HCT116 (cell line): ENCODE measurements around the gene PCMT1. TPM values are rescaled to one million over a fixed set of nuclear protein-coding genes. Genes with fewer than 3 reads are reported as not detected.
A peak's percentile ranks its signal among the peaks of the same experiment; 100 is the strongest.

Source experiments
- ATAC-seq: fragments of 200-7000 bp; cut with Tn5 transposase; 2 replicates; pipeline ENCODE4 v1.9.1; 2020; ENCODE audit warnings: mild to moderate bottlenecking, moderate library complexity
- BruUV-seq: library from RNA; stranded (reverse); fragments of 400-500 nt; replicated peaks from 2 replicates; lab custom pipeline; 2021; lab: Mats Ljungman, UMichigan
- CTCF ChIA-PET: fragments of 300-600 bp; sonication (Branson Sonifier 250); formaldehyde crosslinking; loops from one replicate; lab custom pipeline; 2021; ENCODE audit warnings: antibody characterized with exemption; lab: Charles Lee
- POLR2A ChIA-PET: fragments of 300-600, 350-600 bp; sonication (Branson Sonifier 250); formaldehyde crosslinking; loops from one replicate; lab custom pipeline; 2021; ENCODE audit warnings: antibody characterized with exemption; lab: Charles Lee
- RAD21 ChIA-PET, 2 experiments: fragments of 300-600 bp; sonication (Branson Sonifier 250); formaldehyde crosslinking; loops; one replicate each; lab custom pipeline; 2023; ENCODE audit warnings: low total read pairs in 2 of 2; ENCODE audit not compliant: uncharacterized antibody in 2 of 2, unreplicated experiment in 2 of 2, low non-redundant PET in 1 of 2; lab: Charles Lee
- DNase-seq: peaks from one replicate; pipeline ENCODE4 v3.0.0-alpha.2; 2010; ENCODE audit warnings: low read depth, low spot score
- H2AFZ ChIP-seq: fragments of 200-600 bp; shearing (Covaris generic), sonication (generic); 2 replicates; pipeline ENCODE4 v1.6.1; 2017; ENCODE audit warnings: low read depth, mixed run types, mixed read lengths, antibody characterized with exemption, low read length; ENCODE audit not compliant: poor library complexity, severe bottlenecking
- H3K27ac ChIP-seq: 2 replicates; pipeline ENCODE4 v1.5.1; 2012; ENCODE audit warnings: low read depth, low read length
- H3K27me3 ChIP-seq: fragments of 200-600 bp; sonication (generic); 2 replicates; pipeline ENCODE4 v1.6.1; 2016; ENCODE audit warnings: mixed run types, low read length, mixed read lengths; ENCODE audit not compliant: insufficient read depth
- H3K36me3 ChIP-seq, 2 experiments: fragments of 200-500 bp in 1 of 2; fragments of 200-600 bp in 1 of 2; sonication (Bioruptor generic) in 1 of 2; sonication (generic) in 1 of 2; 2 replicates each; pipeline versions ENCODE4 v1.5.1 to v1.6.1; 2014 to 2016; ENCODE audit warnings: low read length in 2 of 2, inconsistent platforms in 1 of 2, mixed read lengths in 1 of 2, mixed run types in 1 of 2; ENCODE audit not compliant: insufficient read depth in 2 of 2, control insufficient read depth in 1 of 2
- H3K4me1 ChIP-seq, 2 experiments: fragments of 200-600 bp in 1 of 2; sonication (generic) in 1 of 2; 2 replicates each; pipeline versions ENCODE4 v1.5.1 to v1.6.1; 2012 to 2017; ENCODE audit warnings: low read length in 2 of 2, inconsistent platforms in 1 of 2, mild to moderate bottlenecking in 1 of 2, mixed read lengths in 1 of 2, mixed run types in 1 of 2, moderate library complexity in 1 of 2; ENCODE audit not compliant: insufficient read depth in 2 of 2, control insufficient read depth in 1 of 2
- H3K4me2 ChIP-seq: fragments of 200-600 bp; sonication (generic); 2 replicates; pipeline ENCODE4 v1.6.1; 2017; ENCODE audit warnings: mixed run types, low read length, mixed read lengths
- H3K4me3 ChIP-seq, 2 experiments: fragments of 200-600 bp in 1 of 2; sonication (generic) in 1 of 2; replicated peaks in 1 of 2; 2 replicates each; pipeline ENCODE4 v1.5.1; 2011 to 2016; ENCODE audit warnings: low read length in 2 of 2, control low read depth in 1 of 2, low read depth in 1 of 2, mild to moderate bottlenecking in 1 of 2, mixed read lengths in 1 of 2, mixed run types in 1 of 2
- H3K79me2 ChIP-seq: fragments of 200-600 bp; sonication (generic); 2 replicates; pipeline ENCODE4 v1.6.1; 2017; ENCODE audit warnings: mild to moderate bottlenecking, mixed run types, low read length, moderate library complexity, mixed read lengths; ENCODE audit not compliant: insufficient read depth
- H3K9ac ChIP-seq: fragments of 200-600 bp; sonication (generic); 2 replicates; pipeline ENCODE4 v1.6.1; 2016; ENCODE audit warnings: low read length, mixed read lengths
- H3K9me2 ChIP-seq: fragments of 200-600 bp; sonication (generic), shearing (Covaris generic); 2 replicates; pipeline ENCODE4 v1.6.1; 2017; ENCODE audit warnings: mixed run types, mild to moderate bottlenecking, moderate library complexity; ENCODE audit not compliant: insufficient read depth
- H3K9me3 ChIP-seq, 2 experiments: fragments of 200-500 bp in 1 of 2; fragments of 200-600 bp in 1 of 2; sonication (Bioruptor generic) in 1 of 2; sonication (generic) in 1 of 2; 2 replicates each; pipeline ENCODE4 v1.6.1; 2014 to 2017; ENCODE audit warnings: low read length in 2 of 2, mixed read lengths in 2 of 2, inconsistent platforms in 1 of 2, low read depth in 1 of 2, mild to moderate bottlenecking in 1 of 2, mixed run types in 1 of 2, moderate library complexity in 1 of 2; ENCODE audit not compliant: control insufficient read depth in 1 of 2, insufficient read depth in 1 of 2
- H4K20me1 ChIP-seq: fragments of 200-600 bp; sonication (generic), shearing (Covaris generic); 2 replicates; pipeline ENCODE4 v1.6.1; 2017; ENCODE audit warnings: mixed run types, mild to moderate bottlenecking, moderate library complexity; ENCODE audit not compliant: insufficient read depth
- CBX3 ChIP-seq: IDR thresholded peaks from 2 replicates; pipeline ENCODE4 v1.6.1; 2012; ENCODE audit warnings: low read depth
- EZH2phosphoT487 ChIP-seq: fragments of 200-600 bp; IDR thresholded peaks from 2 replicates; pipeline ENCODE4 v1.6.1; 2018; ENCODE audit warnings: antibody characterized with exemption, borderline replicate concordance
- FOSL1 ChIP-seq: IDR thresholded peaks from 2 replicates; pipeline ENCODE4 v1.6.1; 2012; ENCODE audit warnings: low read depth
- JUND ChIP-seq: IDR thresholded peaks from 2 replicates; pipeline ENCODE4 v1.6.1; 2012
- POLR2AphosphoS5 ChIP-seq: IDR thresholded peaks from 2 replicates; pipeline ENCODE4 v1.6.1; 2011; ENCODE audit warnings: mild to moderate bottlenecking, low read depth, low read length, moderate library complexity
- RAD21 ChIP-seq: IDR thresholded peaks from 2 replicates; pipeline ENCODE4 v1.6.1; 2012; ENCODE audit warnings: low read depth, mild to moderate bottlenecking
- SP1 ChIP-seq: IDR thresholded peaks from 2 replicates; pipeline ENCODE4 v1.6.1; 2012; ENCODE audit warnings: low read depth
- SRF ChIP-seq: IDR thresholded peaks from 2 replicates; pipeline ENCODE4 v1.6.1; 2012; ENCODE audit warnings: low read depth
- TCF7L2 ChIP-seq: IDR thresholded peaks from 2 replicates; pipeline ENCODE4 v1.7.0; 2011; ENCODE audit warnings: borderline replicate concordance, inconsistent platforms; ENCODE audit not compliant: insufficient read depth, insufficient read length; ENCODE audit errors: extremely low read depth
- YY1 ChIP-seq: IDR thresholded peaks from 2 replicates; pipeline ENCODE4 v1.6.1; 2011; ENCODE audit warnings: low read length, low read depth, moderate library complexity, mild to moderate bottlenecking; ENCODE audit not compliant: insufficient replicate concordance; ENCODE audit errors: extremely low read depth
- ZFX ChIP-seq: fragments of 450-650 bp; IDR thresholded peaks from 2 replicates; pipeline ENCODE4 v1.6.1; 2017
- ZNF274 ChIP-seq: fragments of 200-500 bp; sonication (Bioruptor generic); IDR thresholded peaks from 2 replicates; pipeline ENCODE4 v1.6.1; 2014; ENCODE audit warnings: mild to moderate bottlenecking, low read depth, low read length, inconsistent platforms
- intact Hi-C: fragments of 100-400 bp; cut with micrococcal nuclease; formaldehyde crosslinking; loops from 2 replicates; pipeline ENCODE4 v1.10.0; 2022
- total RNA-seq: library from RNA; stranded (reverse); gene quantifications from one replicate; pipeline ENCODE4 v1.2.1, GENCODE V29; 2021; ENCODE audit not compliant: unreplicated experiment
- TF ChIP-seq, protein P1 (sequence below): IDR thresholded peaks from 2 replicates; pipeline ENCODE4 v1.6.1; 2011; ENCODE audit warnings: mild to moderate bottlenecking, low read length, moderate library complexity; ENCODE audit not compliant: insufficient replicate concordance; ENCODE audit errors: extremely low read depth
- TF ChIP-seq, protein P2 (sequence below), 3 experiments: fragments of 200-600 bp in 1 of 3; sonication (generic) in 1 of 3; IDR thresholded peaks in 2 of 3; conservative IDR thresholded peaks in 1 of 3; 2 replicates each; pipeline ENCODE4 v1.5.1; 2012 to 2017; ENCODE audit warnings: low read depth in 2 of 3, low read length in 2 of 3, antibody characterized with exemption in 1 of 3, borderline replicate concordance in 1 of 3, control low read depth in 1 of 3, mild to moderate bottlenecking in 1 of 3, mixed read lengths in 1 of 3, mixed run types in 1 of 3, moderate library complexity in 1 of 3; ENCODE audit not compliant: insufficient read depth in 1 of 3
- TF ChIP-seq, protein P3 (sequence below): IDR thresholded peaks from 2 replicates; pipeline ENCODE4 v1.6.1; 2012
- TF ChIP-seq, protein P4 (sequence below): IDR thresholded peaks from 2 replicates; pipeline ENCODE4 v1.6.1; 2012; ENCODE audit warnings: low read depth

Gene PCMT1
- total RNA-seq, 1 experiment from 2014 or later, result 86.9 TPM

DNA sequence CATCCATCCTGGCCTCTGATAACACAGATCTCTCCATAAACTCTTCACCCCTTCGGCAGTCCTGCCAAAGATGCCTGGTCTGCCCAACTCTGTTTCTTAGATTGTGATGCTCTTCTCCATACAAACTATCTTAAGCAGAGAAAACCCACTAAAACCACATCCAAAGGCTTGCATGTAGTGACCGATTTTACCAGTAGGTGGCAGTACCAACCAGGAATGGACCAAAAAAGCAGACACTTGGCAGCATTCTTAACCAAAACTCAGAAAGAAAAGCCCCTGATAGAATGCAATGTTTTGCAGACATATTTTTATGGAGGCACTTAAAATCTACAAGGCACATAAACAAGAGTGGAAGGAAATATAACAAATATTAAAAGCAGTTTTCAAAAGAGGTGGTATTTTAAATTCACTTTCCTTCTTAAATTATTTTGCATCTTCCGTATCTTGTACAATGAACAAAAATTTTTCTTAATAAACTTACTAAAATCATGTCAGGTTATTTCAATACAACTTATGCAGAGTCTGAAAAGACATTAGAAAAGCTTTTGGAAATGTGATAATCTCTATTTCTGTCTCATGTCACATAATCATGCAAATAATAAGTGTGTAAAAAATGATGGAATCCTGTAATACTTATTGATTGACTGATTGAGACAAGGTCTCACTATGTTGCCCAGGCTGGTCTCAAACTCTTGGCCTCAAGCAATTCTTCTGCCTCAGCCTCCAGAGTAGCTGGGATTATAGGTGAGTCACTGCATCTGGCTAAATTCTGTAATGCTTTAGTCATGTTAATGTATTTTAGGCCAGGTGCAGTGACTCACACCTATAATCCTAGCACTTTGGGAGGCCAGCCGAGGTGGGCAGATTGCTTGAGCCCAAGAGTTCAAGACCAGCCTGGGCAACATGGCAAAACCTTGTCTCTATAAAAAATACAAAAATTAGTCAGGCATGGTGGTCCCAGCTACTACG, 85.3 kb downstream of the PCMT1 start:
- Histone ChIP-seq H3K4me3 (no peak overlapping the region; a peak in 1 of 4 replicates), H2AFZ (no peak overlapping the region), H3K9me2 (no peaks in the 10 kb centered on the region), H4K20me1 (no peaks in the 10 kb centered on the region), H3K36me3 (no peaks in the 10 kb centered on the region), H3K27ac (peak overlapping the region; percentile 39; the same call in 1 of the 2 replicates), H3K4me2 (peak overlapping the region; percentile 52), H3K9me3 (no peaks in the 10 kb centered on the region), H3K4me1 (peaks cover 11 to 15% of the 10 kb centered on the region in 2 experiments), H3K79me2 (no peaks in the 10 kb centered on the region), H3K9ac (no peak overlapping the region), H3K27me3 (no peaks in the 10 kb centered on the region)
- no TSS peak for BruUV-seq
- ChIA-PET CTCF (interaction anchor here (0.7 to 3.0 kb wide), 6 partner anchors 11 to 980 kb away, joined by 3 to 13 read pairs (median 4); no protein-coding TSS in a partner anchor), RAD21 (interaction anchor here in 1 of 2 experiments (0.6 to 0.8 kb wide), 2 partner anchors 9 to 25 kb away, joined by 3 read pairs; no protein-coding TSS in a partner anchor), POLR2A (no interaction called here)
- intact Hi-C loops, result loop anchor here (1.0 to 5.0 kb wide), 3 partner anchors 30 to 183 kb away; partner anchors contain the start of gene LRP11
- ATAC-seq (peak; percentile 90), DNase-seq (peak; percentile 72)
- TF ChIP-seq FOSL1 (peak; percentile 85), SP1 (peak; percentile 65), ZFX (no peak), TCF7L2 (no peak), POLR2AphosphoS5 (peak; percentile 5; the same call in 1 of the 2 replicates), ZNF274 (no peak), RAD21 (peak; percentile 88), YY1 (peak; percentile 44), EZH2phosphoT487 (no peak), JUND (peak; percentile 86), CBX3 (peak; percentile 79; the same call in 1 of the 2 replicates), SRF (0 out of 2 replicates have a peak, but pooled peaks have one; percentile 22)
- TF ChIP-seq, protein P1, sequence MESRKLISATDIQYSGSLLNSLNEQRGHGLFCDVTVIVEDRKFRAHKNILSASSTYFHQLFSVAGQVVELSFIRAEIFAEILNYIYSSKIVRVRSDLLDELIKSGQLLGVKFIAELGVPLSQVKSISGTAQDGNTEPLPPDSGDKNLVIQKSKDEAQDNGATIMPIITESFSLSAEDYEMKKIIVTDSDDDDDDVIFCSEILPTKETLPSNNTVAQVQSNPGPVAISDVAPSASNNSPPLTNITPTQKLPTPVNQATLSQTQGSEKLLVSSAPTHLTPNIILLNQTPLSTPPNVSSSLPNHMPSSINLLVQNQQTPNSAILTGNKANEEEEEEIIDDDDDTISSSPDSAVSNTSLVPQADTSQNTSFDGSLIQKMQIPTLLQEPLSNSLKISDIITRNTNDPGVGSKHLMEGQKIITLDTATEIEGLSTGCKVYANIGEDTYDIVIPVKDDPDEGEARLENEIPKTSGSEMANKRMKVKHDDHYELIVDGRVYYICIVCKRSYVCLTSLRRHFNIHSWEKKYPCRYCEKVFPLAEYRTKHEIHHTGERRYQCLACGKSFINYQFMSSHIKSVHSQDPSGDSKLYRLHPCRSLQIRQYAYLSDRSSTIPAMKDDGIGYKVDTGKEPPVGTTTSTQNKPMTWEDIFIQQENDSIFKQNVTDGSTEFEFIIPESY, result no peak
- TF ChIP-seq, protein P2, sequence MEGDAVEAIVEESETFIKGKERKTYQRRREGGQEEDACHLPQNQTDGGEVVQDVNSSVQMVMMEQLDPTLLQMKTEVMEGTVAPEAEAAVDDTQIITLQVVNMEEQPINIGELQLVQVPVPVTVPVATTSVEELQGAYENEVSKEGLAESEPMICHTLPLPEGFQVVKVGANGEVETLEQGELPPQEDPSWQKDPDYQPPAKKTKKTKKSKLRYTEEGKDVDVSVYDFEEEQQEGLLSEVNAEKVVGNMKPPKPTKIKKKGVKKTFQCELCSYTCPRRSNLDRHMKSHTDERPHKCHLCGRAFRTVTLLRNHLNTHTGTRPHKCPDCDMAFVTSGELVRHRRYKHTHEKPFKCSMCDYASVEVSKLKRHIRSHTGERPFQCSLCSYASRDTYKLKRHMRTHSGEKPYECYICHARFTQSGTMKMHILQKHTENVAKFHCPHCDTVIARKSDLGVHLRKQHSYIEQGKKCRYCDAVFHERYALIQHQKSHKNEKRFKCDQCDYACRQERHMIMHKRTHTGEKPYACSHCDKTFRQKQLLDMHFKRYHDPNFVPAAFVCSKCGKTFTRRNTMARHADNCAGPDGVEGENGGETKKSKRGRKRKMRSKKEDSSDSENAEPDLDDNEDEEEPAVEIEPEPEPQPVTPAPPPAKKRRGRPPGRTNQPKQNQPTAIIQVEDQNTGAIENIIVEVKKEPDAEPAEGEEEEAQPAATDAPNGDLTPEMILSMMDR (IDR thresholded peaks at IDR 0.05 in 2 of 3, conservative IDR thresholded peaks at IDR 0.05 in 1 of 3; ENCODE audit: borderline replicate concordance in 1 of 3, insufficient read depth in 1 of 3, low read depth in 2 of 3, low read length in 2 of 3), result peak; percentile 89 to 98 (median 90)
- TF ChIP-seq, protein P3, sequence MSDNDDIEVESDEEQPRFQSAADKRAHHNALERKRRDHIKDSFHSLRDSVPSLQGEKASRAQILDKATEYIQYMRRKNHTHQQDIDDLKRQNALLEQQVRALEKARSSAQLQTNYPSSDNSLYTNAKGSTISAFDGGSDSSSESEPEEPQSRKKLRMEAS, result 0 out of 2 replicates have a peak, but pooled peaks have one; percentile 24
- TF ChIP-seq, protein P4, sequence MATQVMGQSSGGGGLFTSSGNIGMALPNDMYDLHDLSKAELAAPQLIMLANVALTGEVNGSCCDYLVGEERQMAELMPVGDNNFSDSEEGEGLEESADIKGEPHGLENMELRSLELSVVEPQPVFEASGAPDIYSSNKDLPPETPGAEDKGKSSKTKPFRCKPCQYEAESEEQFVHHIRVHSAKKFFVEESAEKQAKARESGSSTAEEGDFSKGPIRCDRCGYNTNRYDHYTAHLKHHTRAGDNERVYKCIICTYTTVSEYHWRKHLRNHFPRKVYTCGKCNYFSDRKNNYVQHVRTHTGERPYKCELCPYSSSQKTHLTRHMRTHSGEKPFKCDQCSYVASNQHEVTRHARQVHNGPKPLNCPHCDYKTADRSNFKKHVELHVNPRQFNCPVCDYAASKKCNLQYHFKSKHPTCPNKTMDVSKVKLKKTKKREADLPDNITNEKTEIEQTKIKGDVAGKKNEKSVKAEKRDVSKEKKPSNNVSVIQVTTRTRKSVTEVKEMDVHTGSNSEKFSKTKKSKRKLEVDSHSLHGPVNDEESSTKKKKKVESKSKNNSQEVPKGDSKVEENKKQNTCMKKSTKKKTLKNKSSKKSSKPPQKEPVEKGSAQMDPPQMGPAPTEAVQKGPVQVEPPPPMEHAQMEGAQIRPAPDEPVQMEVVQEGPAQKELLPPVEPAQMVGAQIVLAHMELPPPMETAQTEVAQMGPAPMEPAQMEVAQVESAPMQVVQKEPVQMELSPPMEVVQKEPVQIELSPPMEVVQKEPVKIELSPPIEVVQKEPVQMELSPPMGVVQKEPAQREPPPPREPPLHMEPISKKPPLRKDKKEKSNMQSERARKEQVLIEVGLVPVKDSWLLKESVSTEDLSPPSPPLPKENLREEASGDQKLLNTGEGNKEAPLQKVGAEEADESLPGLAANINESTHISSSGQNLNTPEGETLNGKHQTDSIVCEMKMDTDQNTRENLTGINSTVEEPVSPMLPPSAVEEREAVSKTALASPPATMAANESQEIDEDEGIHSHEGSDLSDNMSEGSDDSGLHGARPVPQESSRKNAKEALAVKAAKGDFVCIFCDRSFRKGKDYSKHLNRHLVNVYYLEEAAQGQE, result no peak
